Measurements from ENCODE around the gene H6PD.

The H6PD gene

GRCh38 chr1:9261496-9261895 is 26.9 kb downstream of the H6PD start:
- DNase-seq = no peak

GRCh38 chr1:9262096-9262986 is 27.8 kb downstream of the H6PD start:
- DNase-seq = no peak

GRCh38 chr1:9263276-9263855 is 28.8 kb downstream of the H6PD start:
- no peak for DNase-seq

GRCh38 chr1:9263984-9264872 is 29.7 kb downstream of the H6PD start:
- no peak for DNase-seq

GRCh38 chr1:9265037-9265436 is 30.5 kb downstream of the H6PD start:
- DNase-seq = no peak

- DNase-seq = no peak
These were observed 31.4 kb downstream of the H6PD start for GRCh38 chr1:9265968-9266367.

GRCh38 chr1:9267352-9267686 is 32.7 kb downstream of the H6PD start:
- DNase-seq = no peak

- DNase-seq = no peak
These were observed 33.4 kb downstream of the H6PD start for GRCh38 chr1:9267827-9268581.

- DNase-seq = no peak
These were observed 34.5 kb downstream of the H6PD start for GRCh38 chr1:9269078-9269501.

GRCh38 chr1:9269721-9270120 is 35.1 kb downstream of the H6PD start:
- DNase-seq = no peak

- DNase-seq = no peak
These were observed 35.8 kb downstream of the H6PD start for GRCh38 chr1:9270290-9270883.

- no peak for DNase-seq
These were observed 36.7 kb downstream of the H6PD start for GRCh38 chr1:9271283-9271682.

- no peak for DNase-seq
These were observed 37.5 kb downstream of the H6PD start for GRCh38 chr1:9271861-9272595.

- no peak for DNase-seq
These were observed 38.6 kb downstream of the H6PD start for GRCh38 chr1:9273177-9273576.

GRCh38 chr1:9275161-9275560 is 40.6 kb downstream of the H6PD start:
- DNase-seq = no peak

GRCh38 chr1:9275567-9276034 is 41.0 kb downstream of the H6PD start:
- DNase-seq = peak; percentile 42

- no peak for DNase-seq
These were observed 43.5 kb downstream of the H6PD start for GRCh38 chr1:9278116-9278515.

- DNase-seq = no peak
These were observed 44.1 kb downstream of the H6PD start for GRCh38 chr1:9278585-9279153.

- no peak for DNase-seq
These were observed 44.7 kb downstream of the H6PD start for GRCh38 chr1:9279172-9279840.

GRCh38 chr1:9280015-9280860 is 45.7 kb downstream of the H6PD start:
- no peak for DNase-seq
